HEK293 (cell line): ENCODE data around the gene SELENOP.

Experiments
- CTCF ChIA-PET: fragments of 350-600 bp; formaldehyde crosslinking; extraction: SDS; loops from one replicate; lab custom pipeline; 2021; ENCODE audit warnings: antibody characterized with exemption; lab: Yijun Ruan, JAX
- POLR2A ChIA-PET: fragments of 300-600 bp; formaldehyde crosslinking; extraction: SDS; loops from one replicate; lab custom pipeline; 2020; ENCODE audit warnings: antibody characterized with exemption, inconsistent platforms; lab: Yijun Ruan, JAX
- H3K27ac ChIP-seq: fragments of 200-500 bp; sonication (Bioruptor generic); 2 replicates; pipeline ENCODE4 v1.5.1; 2014; ENCODE audit warnings: low read depth, low read length, control low read depth, inconsistent platforms; ENCODE audit errors: extremely low read depth
- H3K36me3 ChIP-seq, 2 experiments: fragments of 200-500 bp in 1 of 2; sonication (Bioruptor generic) in 1 of 2; 1 replicate in 1 of 2; 2 replicates in 1 of 2; pipeline ENCODE4 v1.5.1; 2014 to 2017; ENCODE audit warnings: inconsistent platforms in 2 of 2, low read length in 2 of 2; ENCODE audit not compliant: control insufficient read depth in 2 of 2, insufficient read depth in 1 of 2
- H3K4me1 ChIP-seq: fragments of 200-500 bp; sonication (Bioruptor generic); 2 replicates; pipeline ENCODE4 v1.5.1; 2014; ENCODE audit warnings: mild to moderate bottlenecking, low read length, inconsistent platforms; ENCODE audit not compliant: control insufficient read depth, insufficient read depth
- H3K4me3 ChIP-seq: 2 replicates; pipeline ENCODE4 v1.5.1; 2011; ENCODE audit warnings: low read depth, mild to moderate bottlenecking, control low read depth, low read length, moderate library complexity
- H3K9me3 ChIP-seq: fragments of 200-500 bp; sonication (Bioruptor generic); 2 replicates; pipeline ENCODE4 v1.5.1; 2014; ENCODE audit warnings: low read depth, low read length, inconsistent platforms; ENCODE audit not compliant: control insufficient read depth, insufficient read depth
- KLF10 ChIP-seq: fragments of 450-650 bp; IDR thresholded peaks from 2 replicates; pipeline ENCODE4 v1.5.1; 2018; ENCODE audit warnings: missing biosample characterization, mild to moderate bottlenecking, missing genetic modification characterization
- MYNN ChIP-seq: fragments of 450-650 bp; formaldehyde crosslinking; IDR thresholded peaks from 2 replicates; pipeline ENCODE4 v1.5.1; 2016; ENCODE audit warnings: missing biosample characterization, missing genetic modification characterization, borderline replicate concordance
- OSR2 ChIP-seq: fragments of 450-650 bp; formaldehyde crosslinking; IDR thresholded peaks from 2 replicates; pipeline ENCODE4 v1.5.1; 2016; ENCODE audit warnings: missing biosample characterization, missing genetic modification characterization
- RBAK ChIP-seq: fragments of 450-650 bp; formaldehyde crosslinking; IDR thresholded peaks from 2 replicates; pipeline ENCODE4 v1.5.1; 2016; ENCODE audit warnings: missing biosample characterization, missing genetic modification characterization
- REPIN1 ChIP-seq: fragments of 450-650 bp; formaldehyde crosslinking; IDR thresholded peaks from 2 replicates; pipeline ENCODE4 v1.5.1; 2017; ENCODE audit warnings: missing biosample characterization, missing genetic modification characterization, low read depth
- SCRT1 ChIP-seq: fragments of 450-650 bp; formaldehyde crosslinking; IDR thresholded peaks from 2 replicates; pipeline ENCODE4 v1.5.1; 2016; ENCODE audit warnings: missing biosample characterization, missing genetic modification characterization, borderline replicate concordance
- SETDB1 ChIP-seq: IDR thresholded peaks from one replicate; pipeline ENCODE4 v1.6.1; 2017; ENCODE audit warnings: mild to moderate bottlenecking, low read length, moderate library complexity, mixed read lengths; ENCODE audit not compliant: insufficient read length
- ZBTB1 ChIP-seq: fragments of 450-650 bp; formaldehyde crosslinking; IDR thresholded peaks from 2 replicates; pipeline ENCODE4 v1.5.1; 2016; ENCODE audit warnings: missing biosample characterization, missing genetic modification characterization
- ZFP69B ChIP-seq: fragments of 450-650 bp; formaldehyde crosslinking; IDR thresholded peaks from 2 replicates; pipeline ENCODE4 v1.5.1; 2016; ENCODE audit warnings: missing biosample characterization, missing genetic modification characterization
- ZNF10 ChIP-seq: fragments of 450-650 bp; formaldehyde crosslinking; IDR thresholded peaks from 2 replicates; pipeline ENCODE4 v1.5.1; 2017; ENCODE audit warnings: missing biosample characterization, missing genetic modification characterization
- ZNF140 ChIP-seq: fragments of 450-650 bp; formaldehyde crosslinking; IDR thresholded peaks from 2 replicates; pipeline ENCODE4 v1.5.1; 2016; ENCODE audit warnings: missing biosample characterization, missing genetic modification characterization
- ZNF146 ChIP-seq: fragments of 450-650 bp; formaldehyde crosslinking; IDR thresholded peaks from 2 replicates; pipeline ENCODE4 v1.5.1; 2016; ENCODE audit warnings: missing biosample characterization, missing genetic modification characterization
- ZNF148 ChIP-seq: fragments of 450-650 bp; formaldehyde crosslinking; IDR thresholded peaks from 2 replicates; pipeline ENCODE4 v1.5.0; 2017; ENCODE audit warnings: missing biosample characterization, missing genetic modification characterization, borderline replicate concordance
- ZNF175 ChIP-seq: fragments of 450-650 bp; formaldehyde crosslinking; IDR thresholded peaks from 2 replicates; pipeline ENCODE4 v1.5.1; 2016; ENCODE audit warnings: missing biosample characterization, missing genetic modification characterization
- ZNF2 ChIP-seq: fragments of 450-650 bp; formaldehyde crosslinking; IDR thresholded peaks from 2 replicates; pipeline ENCODE4 v1.5.1; 2016; ENCODE audit warnings: missing biosample characterization, missing genetic modification characterization
- ZNF239 ChIP-seq: fragments of 450-650 bp; formaldehyde crosslinking; IDR thresholded peaks from 2 replicates; pipeline ENCODE4 v1.5.1; 2016; ENCODE audit warnings: missing biosample characterization, missing genetic modification characterization
- ZNF24 ChIP-seq: fragments of 450-650 bp; formaldehyde crosslinking; IDR thresholded peaks from 2 replicates; pipeline ENCODE4 v1.5.1; 2016; ENCODE audit warnings: missing biosample characterization, missing genetic modification characterization
- ZNF335 ChIP-seq: fragments of 450-650 bp; formaldehyde crosslinking; conservative IDR thresholded peaks from 2 replicates; pipeline ENCODE4 v1.5.1; 2016; ENCODE audit warnings: missing biosample characterization, missing genetic modification characterization
- ZNF48 ChIP-seq: fragments of 450-650 bp; formaldehyde crosslinking; IDR thresholded peaks from 2 replicates; pipeline ENCODE4 v1.5.1; 2016; ENCODE audit warnings: missing biosample characterization, missing genetic modification characterization
- ZNF514 ChIP-seq: fragments of 450-650 bp; formaldehyde crosslinking; IDR thresholded peaks from 2 replicates; pipeline ENCODE4 v1.5.1; 2016; ENCODE audit warnings: missing biosample characterization, missing genetic modification characterization
- ZNF600 ChIP-seq: fragments of 450-650 bp; formaldehyde crosslinking; IDR thresholded peaks from 2 replicates; pipeline ENCODE4 v1.5.1; 2016; ENCODE audit warnings: missing biosample characterization, missing genetic modification characterization
- ZNF645 ChIP-seq: fragments of 450-650 bp; formaldehyde crosslinking; IDR thresholded peaks from 2 replicates; pipeline ENCODE4; 2016; ENCODE audit warnings: missing biosample characterization, missing genetic modification characterization
- ZNF677 ChIP-seq: fragments of 450-650 bp; IDR thresholded peaks from 2 replicates; pipeline ENCODE4 v1.5.0; 2018; ENCODE audit warnings: missing biosample characterization, mild to moderate bottlenecking, missing genetic modification characterization, moderate library complexity
- ZSCAN16 ChIP-seq: fragments of 450-650 bp; formaldehyde crosslinking; IDR thresholded peaks from 2 replicates; pipeline ENCODE4 v1.5.1; 2016; ENCODE audit warnings: missing biosample characterization, missing genetic modification characterization
- TF ChIP-seq, protein P1 (sequence below): fragments of 450-650 bp; formaldehyde crosslinking; IDR thresholded peaks from 2 replicates; pipeline ENCODE4 v1.5.1; 2016; ENCODE audit warnings: missing biosample characterization, missing genetic modification characterization
- TF ChIP-seq, protein P2 (sequence below): IDR thresholded peaks from 2 replicates; pipeline ENCODE4 v1.6.1; 2011; ENCODE audit warnings: mild to moderate bottlenecking, low read depth, low read length, borderline replicate concordance
- TF ChIP-seq, protein P3 (sequence below): fragments of 450-650 bp; formaldehyde crosslinking; IDR thresholded peaks from 2 replicates; pipeline ENCODE4 v1.5.1; 2016; ENCODE audit warnings: missing biosample characterization, missing genetic modification characterization, low read depth

Gene SELENOP

DNA sequence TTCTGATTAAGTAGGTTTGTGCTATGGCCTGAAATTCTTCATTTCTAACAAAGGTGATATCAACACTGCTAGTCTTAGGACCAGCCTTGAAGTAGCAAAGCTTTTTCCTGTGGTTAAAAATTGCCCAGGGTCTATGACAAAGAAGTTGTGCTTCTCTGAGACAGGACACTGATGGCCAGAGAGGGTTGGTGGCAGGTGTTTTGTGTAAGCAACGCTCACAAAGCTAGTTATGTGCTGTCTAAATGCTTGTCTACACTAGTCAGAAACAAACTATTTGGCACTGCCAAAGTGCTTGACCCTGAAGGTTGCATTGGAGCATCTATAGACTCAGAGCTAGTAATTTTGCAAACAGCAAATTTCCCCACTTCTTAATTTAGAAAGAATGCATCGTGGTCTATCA lies 44.1 kb upstream of the SELENOP start (continued):
- TF ChIP-seq ZNF148 (tag by site-specific recombination) (no peak), ZNF24 (no peak), MYNN (tag by site-specific recombination) (no peak), OSR2 (tag by site-specific recombination) (no peak), ZBTB1 (tag by site-specific recombination) (no peak), ZNF645 (tag by site-specific recombination) (no peak), ZFP69B (tag by site-specific recombination) (no peak), ZNF140 (tag by site-specific recombination) (no peak), KLF10 (tag by site-specific recombination) (no peak)
- TF ChIP-seq, protein P1, sequence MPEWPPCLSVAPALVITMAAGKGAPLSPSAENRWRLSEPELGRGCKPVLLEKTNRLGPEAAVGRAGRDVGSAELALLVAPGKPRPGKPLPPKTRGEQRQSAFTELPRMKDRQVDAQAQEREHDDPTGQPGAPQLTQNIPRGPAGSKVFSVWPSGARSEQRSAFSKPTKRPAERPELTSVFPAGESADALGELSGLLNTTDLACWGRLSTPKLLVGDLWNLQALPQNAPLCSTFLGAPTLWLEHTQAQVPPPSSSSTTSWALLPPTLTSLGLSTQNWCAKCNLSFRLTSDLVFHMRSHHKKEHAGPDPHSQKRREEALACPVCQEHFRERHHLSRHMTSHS: no peak

DNA sequence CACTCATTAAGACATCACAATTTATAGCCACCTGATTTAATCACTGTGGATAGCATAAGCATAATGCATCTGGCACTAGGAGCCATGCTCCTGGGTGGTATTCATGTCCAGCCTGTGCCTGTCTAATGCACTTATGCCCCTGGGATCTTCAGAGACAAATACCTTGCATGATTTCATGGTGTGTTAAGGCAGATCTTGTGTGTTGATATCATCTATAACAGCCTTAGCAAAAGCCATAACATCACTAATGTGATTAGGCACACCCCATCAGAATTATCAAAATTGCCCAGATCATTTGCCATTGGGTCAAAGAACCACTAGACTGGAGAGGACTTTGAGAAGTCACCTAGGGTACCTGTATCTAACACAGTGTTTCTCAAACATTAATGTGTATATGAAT lies 43.7 kb upstream of the SELENOP start:
- ChIA-PET POLR2A (interaction anchor here (0.9 kb wide), 1 partner anchor 43 kb away, joined by 3 read pairs; the partner anchor contains the start of gene SELENOP), CTCF (interaction anchor here (2.0 kb wide), 1 partner anchor 54 kb away, joined by 5 read pairs; no protein-coding TSS in a partner anchor)
- Histone ChIP-seq H3K27ac (no peak overlapping the region), H3K36me3 (no peaks in the 10 kb centered on the region), H3K4me3 (no peak overlapping the region), H3K9me3 (no peaks in the 10 kb centered on the region), H3K4me1 (peaks cover 24% of the 10 kb centered on the region)
- TF ChIP-seq, protein P2, sequence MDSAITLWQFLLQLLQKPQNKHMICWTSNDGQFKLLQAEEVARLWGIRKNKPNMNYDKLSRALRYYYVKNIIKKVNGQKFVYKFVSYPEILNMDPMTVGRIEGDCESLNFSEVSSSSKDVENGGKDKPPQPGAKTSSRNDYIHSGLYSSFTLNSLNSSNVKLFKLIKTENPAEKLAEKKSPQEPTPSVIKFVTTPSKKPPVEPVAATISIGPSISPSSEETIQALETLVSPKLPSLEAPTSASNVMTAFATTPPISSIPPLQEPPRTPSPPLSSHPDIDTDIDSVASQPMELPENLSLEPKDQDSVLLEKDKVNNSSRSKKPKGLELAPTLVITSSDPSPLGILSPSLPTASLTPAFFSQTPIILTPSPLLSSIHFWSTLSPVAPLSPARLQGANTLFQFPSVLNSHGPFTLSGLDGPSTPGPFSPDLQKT: no peak
- no peak for TF ChIP-seq ZSCAN16 (tag by site-specific recombination)
- no peak for TF ChIP-seq ZNF10
- no peak for TF ChIP-seq ZNF2 (tag by site-specific recombination)
- no peak for TF ChIP-seq ZNF175 (tag by site-specific recombination)
- TF ChIP-seq ZNF600: no peak
- no peak for TF ChIP-seq OSR2 (tag by site-specific recombination)
- TF ChIP-seq ZNF146 (tag by site-specific recombination): no peak
- no peak for TF ChIP-seq SCRT1 (tag by site-specific recombination)
- TF ChIP-seq RBAK (tag by site-specific recombination): no peak
- TF ChIP-seq, protein P3, sequence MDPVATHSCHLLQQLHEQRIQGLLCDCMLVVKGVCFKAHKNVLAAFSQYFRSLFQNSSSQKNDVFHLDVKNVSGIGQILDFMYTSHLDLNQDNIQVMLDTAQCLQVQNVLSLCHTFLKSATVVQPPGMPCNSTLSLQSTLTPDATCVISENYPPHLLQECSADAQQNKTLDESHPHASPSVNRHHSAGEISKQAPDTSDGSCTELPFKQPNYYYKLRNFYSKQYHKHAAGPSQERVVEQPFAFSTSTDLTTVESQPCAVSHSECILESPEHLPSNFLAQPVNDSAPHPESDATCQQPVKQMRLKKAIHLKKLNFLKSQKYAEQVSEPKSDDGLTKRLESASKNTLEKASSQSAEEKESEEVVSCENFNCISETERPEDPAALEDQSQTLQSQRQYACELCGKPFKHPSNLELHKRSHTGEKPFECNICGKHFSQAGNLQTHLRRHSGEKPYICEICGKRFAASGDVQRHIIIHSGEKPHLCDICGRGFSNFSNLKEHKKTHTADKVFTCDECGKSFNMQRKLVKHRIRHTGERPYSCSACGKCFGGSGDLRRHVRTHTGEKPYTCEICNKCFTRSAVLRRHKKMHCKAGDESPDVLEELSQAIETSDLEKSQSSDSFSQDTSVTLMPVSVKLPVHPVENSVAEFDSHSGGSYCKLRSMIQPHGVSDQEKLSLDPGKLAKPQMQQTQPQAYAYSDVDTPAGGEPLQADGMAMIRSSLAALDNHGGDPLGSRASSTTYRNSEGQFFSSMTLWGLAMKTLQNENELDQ (tag by site-specific recombination): no peak
- no peak for TF ChIP-seq ZNF335 (tag by site-specific recombination)
- no peak for TF ChIP-seq ZNF514 (tag by site-specific recombination)
- no peak for TF ChIP-seq REPIN1 (tag by site-specific recombination)
- no peak for TF ChIP-seq ZNF239 (tag by site-specific recombination)
- no peak for TF ChIP-seq SETDB1
- no peak for TF ChIP-seq ZNF48 (tag by site-specific recombination)
- no peak for TF ChIP-seq ZNF677 (tag by site-specific recombination)
